HepG2 (cell line): ENCODE results near the gene PRR12. TPM values are rescaled to one million over a fixed set of nuclear protein-coding genes. Genes with fewer than 3 reads are reported as not detected.

ENCODE experiments used
- CBFB ChIP-seq: sonication (generic); formaldehyde crosslinking; IDR thresholded peaks from 2 replicates; pipeline ENCODE4 v1.4.0; 2020; ENCODE audit warnings: missing genetic modification reagents
- JDP2 ChIP-seq: sonication (generic); formaldehyde crosslinking; IDR thresholded peaks from 2 replicates; pipeline ENCODE4 v1.8.1; 2022; ENCODE audit warnings: missing genetic modification reagents, borderline replicate concordance
- MAF1 ChIP-seq: sonication (generic); formaldehyde crosslinking; IDR thresholded peaks from 2 replicates; pipeline ENCODE4 v1.5.0; 2020; ENCODE audit warnings: missing genetic modification reagents, borderline replicate concordance
- MAZ ChIP-seq, 2 experiments: sonication (generic) in 1 of 2; formaldehyde crosslinking in 1 of 2; IDR thresholded peaks; 2 replicates each; pipeline versions ENCODE4 v1.5.0 to v1.6.1; 2012 to 2020; ENCODE audit warnings: low read depth in 2 of 2, mild to moderate bottlenecking in 2 of 2, borderline replicate concordance in 1 of 2, improper control_type of control experiment in 1 of 2, low read length in 1 of 2, missing genetic modification reagents in 1 of 2, moderate library complexity in 1 of 2
- MEIS2 ChIP-seq: sonication (generic); formaldehyde crosslinking; IDR thresholded peaks from 2 replicates; pipeline ENCODE4 v1.9.0; 2021; ENCODE audit warnings: mild to moderate bottlenecking, missing genetic modification reagents
- NFE2L1 ChIP-seq: sonication (generic); formaldehyde crosslinking; IDR thresholded peaks from 2 replicates; pipeline ENCODE4 v1.4.0; 2020; ENCODE audit warnings: missing genetic modification reagents, mild to moderate bottlenecking, borderline replicate concordance
- SOX5 ChIP-seq: IDR thresholded peaks from 2 replicates; pipeline ENCODE4 v1.6.1; 2016; ENCODE audit warnings: borderline replicate concordance
- THYN1 ChIP-seq: sonication (generic); formaldehyde crosslinking; IDR thresholded peaks from 2 replicates; pipeline ENCODE4 v1.8.1; 2023; ENCODE audit warnings: low read depth, mild to moderate bottlenecking, moderate library complexity, missing genetic modification reagents, borderline replicate concordance
- TP53 ChIP-seq: sonication (generic); formaldehyde crosslinking; conservative IDR thresholded peaks from 2 replicates; pipeline ENCODE4 v1.4.0; 2020; ENCODE audit warnings: missing genetic modification reagents
- ZNF143 ChIP-seq: sonication (generic); formaldehyde crosslinking; IDR thresholded peaks from 2 replicates; pipeline ENCODE4 v1.4.0; 2020; ENCODE audit warnings: missing genetic modification reagents
- ZNF570 ChIP-seq: sonication (generic); formaldehyde crosslinking; IDR thresholded peaks from 2 replicates; pipeline ENCODE4 v1.4.0; 2020; ENCODE audit warnings: mild to moderate bottlenecking, missing genetic modification reagents, borderline replicate concordance
- ZNF660 ChIP-seq: sonication (generic); formaldehyde crosslinking; IDR thresholded peaks from 2 replicates; pipeline ENCODE4 v1.5.1; 2020; ENCODE audit warnings: mild to moderate bottlenecking, low read depth, missing genetic modification reagents, borderline replicate concordance
- ZNF839 ChIP-seq: sonication (generic); formaldehyde crosslinking; IDR thresholded peaks from 2 replicates; pipeline ENCODE4 v1.4.0; 2020; ENCODE audit warnings: missing genetic modification reagents, mild to moderate bottlenecking, borderline replicate concordance
- polyA plus RNA-seq, 8 experiments: library from polyadenylated mRNA; depleted of rRNA in 3 of 8; stranded (reverse) in 7 of 8; unstranded in 1 of 8; fragments of >200 nt; fragmentation: Illumina TruSeq in 4 of 8; extraction: Trizol in 4 of 8; gene quantifications; 2 replicates each; pipeline versions ENCODE4 v1.2.1 to v1.2.3, GENCODE V29; 2011 to 2016; ENCODE audit warnings: low read depth in 4 of 8, missing spikeins in 1 of 8, mixed read lengths in 1 of 8; ENCODE audit not compliant: insufficient read depth in 1 of 8
- total RNA-seq, 5 experiments: library from RNA; depleted of rRNA; stranded (reverse); fragments of >200 nt; fragmentation: Illumina TruSeq; extraction: Trizol; gene quantifications; 2 replicates each; pipeline ENCODE4 v1.2.3, GENCODE V29; 2016; ENCODE audit warnings: low read depth in 1 of 5
- TF ChIP-seq, protein P1 (sequence below): sonication (generic); formaldehyde crosslinking; IDR thresholded peaks from 2 replicates; pipeline ENCODE4 v1.4.0; 2020; ENCODE audit warnings: missing genetic modification reagents
- TF ChIP-seq, protein P2 (sequence below): sonication (generic); formaldehyde crosslinking; IDR thresholded peaks from 2 replicates; pipeline ENCODE4 v1.4.0; 2020; ENCODE audit warnings: missing genetic modification reagents
- TF ChIP-seq, protein P3 (sequence below): IDR thresholded peaks from 2 replicates; pipeline ENCODE4 v1.6.1; 2016; ENCODE audit warnings: low read depth, missing genetic modification reagents, missing compliant biosample characterization

PRR12 gene
- total and polyA plus RNA-seq, 2 of the 13 experiments (the other 11 are each of a cell fraction or from before 2014, with no cell fraction given): 0.62 to 1.5 TPM

DNA sequence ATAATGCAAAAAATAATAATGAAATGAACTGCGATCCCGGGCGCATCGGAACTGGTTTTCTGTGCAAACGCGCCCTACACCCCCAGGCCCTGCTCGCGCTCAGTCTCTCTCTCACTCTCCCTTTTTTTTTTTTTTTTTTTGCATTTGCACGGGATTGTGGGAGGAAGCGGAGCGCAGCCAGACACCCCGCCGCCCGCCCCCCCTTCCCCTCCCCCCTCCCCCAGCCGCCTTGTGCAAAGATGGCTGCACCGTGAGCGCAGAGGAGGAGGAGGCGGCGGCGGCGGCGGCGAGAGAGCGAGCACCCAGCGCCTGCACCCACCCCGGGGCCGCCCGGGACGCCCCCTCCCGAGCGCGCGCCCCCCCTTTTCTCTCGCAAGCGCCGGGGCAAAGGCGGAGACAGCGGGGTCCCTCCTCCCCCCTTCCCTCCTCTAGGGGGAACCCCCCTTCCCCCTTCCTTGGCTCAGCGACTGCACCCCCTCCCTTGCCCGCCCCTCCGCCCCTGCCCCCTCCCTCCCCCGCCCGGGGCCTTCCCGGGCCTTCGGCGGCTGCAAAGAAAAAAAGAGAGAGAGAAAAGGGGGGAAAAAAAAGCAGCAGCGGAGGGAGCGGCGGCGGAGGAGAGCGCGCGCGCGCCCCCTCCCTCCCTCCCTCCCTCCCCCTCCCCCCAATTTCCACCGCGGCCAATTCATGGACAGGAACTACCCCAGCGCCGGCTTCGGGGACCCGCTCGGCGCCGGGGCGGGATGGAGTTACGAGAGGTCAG is at the start of gene PRR12 (continued):
- TF ChIP-seq, protein P1, sequence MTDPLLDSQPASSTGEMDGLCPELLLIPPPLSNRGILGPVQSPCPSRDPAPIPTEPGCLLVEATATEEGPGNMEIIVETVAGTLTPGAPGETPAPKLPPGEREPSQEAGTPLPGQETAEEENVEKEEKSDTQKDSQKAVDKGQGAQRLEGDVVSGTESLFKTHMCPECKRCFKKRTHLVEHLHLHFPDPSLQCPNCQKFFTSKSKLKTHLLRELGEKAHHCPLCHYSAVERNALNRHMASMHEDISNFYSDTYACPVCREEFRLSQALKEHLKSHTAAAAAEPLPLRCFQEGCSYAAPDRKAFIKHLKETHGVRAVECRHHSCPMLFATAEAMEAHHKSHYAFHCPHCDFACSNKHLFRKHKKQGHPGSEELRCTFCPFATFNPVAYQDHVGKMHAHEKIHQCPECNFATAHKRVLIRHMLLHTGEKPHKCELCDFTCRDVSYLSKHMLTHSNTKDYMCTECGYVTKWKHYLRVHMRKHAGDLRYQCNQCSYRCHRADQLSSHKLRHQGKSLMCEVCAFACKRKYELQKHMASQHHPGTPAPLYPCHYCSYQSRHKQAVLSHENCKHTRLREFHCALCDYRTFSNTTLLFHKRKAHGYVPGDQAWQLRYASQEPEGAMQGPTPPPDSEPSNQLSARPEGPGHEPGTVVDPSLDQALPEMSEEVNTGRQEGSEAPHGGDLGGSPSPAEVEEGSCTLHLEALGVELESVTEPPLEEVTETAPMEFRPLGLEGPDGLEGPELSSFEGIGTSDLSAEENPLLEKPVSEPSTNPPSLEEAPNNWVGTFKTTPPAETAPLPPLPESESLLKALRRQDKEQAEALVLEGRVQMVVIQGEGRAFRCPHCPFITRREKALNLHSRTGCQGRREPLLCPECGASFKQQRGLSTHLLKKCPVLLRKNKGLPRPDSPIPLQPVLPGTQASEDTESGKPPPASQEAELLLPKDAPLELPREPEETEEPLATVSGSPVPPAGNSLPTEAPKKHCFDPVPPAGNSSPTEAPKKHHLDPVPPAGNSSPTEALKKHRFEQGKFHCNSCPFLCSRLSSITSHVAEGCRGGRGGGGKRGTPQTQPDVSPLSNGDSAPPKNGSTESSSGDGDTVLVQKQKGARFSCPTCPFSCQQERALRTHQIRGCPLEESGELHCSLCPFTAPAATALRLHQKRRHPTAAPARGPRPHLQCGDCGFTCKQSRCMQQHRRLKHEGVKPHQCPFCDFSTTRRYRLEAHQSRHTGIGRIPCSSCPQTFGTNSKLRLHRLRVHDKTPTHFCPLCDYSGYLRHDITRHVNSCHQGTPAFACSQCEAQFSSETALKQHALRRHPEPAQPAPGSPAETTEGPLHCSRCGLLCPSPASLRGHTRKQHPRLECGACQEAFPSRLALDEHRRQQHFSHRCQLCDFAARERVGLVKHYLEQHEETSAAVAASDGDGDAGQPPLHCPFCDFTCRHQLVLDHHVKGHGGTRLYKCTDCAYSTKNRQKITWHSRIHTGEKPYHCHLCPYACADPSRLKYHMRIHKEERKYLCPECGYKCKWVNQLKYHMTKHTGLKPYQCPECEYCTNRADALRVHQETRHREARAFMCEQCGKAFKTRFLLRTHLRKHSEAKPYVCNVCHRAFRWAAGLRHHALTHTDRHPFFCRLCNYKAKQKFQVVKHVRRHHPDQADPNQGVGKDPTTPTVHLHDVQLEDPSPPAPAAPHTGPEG: no peak
- TF ChIP-seq ZNF839 (no peak), NFE2L1 (CRISPR knock-in tag) (no peak), MAF1 (CRISPR knock-in tag) (no peak), SOX5 (CRISPR knock-in tag) (no peak), ZNF660 (CRISPR knock-in tag) (no peak), JDP2 (CRISPR knock-in tag) (no peak), MAZ (IDR thresholded peaks at IDR 0.05; ENCODE audit: borderline replicate concordance, low read depth, low read length) (0 out of 2 replicates have a peak, but pooled peaks have one; percentile 35), MAZ (CRISPR knock-in tag; IDR thresholded peaks at IDR 0.05; ENCODE audit: low read depth) (no peak), MEIS2 (no peak), TP53 (CRISPR knock-in tag) (no peak), ZNF570 (CRISPR knock-in tag) (no peak), THYN1 (no peak), ZNF143 (CRISPR knock-in tag) (peak; percentile 72), CBFB (no peak)
- TF ChIP-seq, protein P2, sequence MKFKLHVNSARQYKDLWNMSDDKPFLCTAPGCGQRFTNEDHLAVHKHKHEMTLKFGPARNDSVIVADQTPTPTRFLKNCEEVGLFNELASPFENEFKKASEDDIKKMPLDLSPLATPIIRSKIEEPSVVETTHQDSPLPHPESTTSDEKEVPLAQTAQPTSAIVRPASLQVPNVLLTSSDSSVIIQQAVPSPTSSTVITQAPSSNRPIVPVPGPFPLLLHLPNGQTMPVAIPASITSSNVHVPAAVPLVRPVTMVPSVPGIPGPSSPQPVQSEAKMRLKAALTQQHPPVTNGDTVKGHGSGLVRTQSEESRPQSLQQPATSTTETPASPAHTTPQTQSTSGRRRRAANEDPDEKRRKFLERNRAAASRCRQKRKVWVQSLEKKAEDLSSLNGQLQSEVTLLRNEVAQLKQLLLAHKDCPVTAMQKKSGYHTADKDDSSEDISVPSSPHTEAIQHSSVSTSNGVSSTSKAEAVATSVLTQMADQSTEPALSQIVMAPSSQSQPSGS: no peak
- TF ChIP-seq, protein P3, sequence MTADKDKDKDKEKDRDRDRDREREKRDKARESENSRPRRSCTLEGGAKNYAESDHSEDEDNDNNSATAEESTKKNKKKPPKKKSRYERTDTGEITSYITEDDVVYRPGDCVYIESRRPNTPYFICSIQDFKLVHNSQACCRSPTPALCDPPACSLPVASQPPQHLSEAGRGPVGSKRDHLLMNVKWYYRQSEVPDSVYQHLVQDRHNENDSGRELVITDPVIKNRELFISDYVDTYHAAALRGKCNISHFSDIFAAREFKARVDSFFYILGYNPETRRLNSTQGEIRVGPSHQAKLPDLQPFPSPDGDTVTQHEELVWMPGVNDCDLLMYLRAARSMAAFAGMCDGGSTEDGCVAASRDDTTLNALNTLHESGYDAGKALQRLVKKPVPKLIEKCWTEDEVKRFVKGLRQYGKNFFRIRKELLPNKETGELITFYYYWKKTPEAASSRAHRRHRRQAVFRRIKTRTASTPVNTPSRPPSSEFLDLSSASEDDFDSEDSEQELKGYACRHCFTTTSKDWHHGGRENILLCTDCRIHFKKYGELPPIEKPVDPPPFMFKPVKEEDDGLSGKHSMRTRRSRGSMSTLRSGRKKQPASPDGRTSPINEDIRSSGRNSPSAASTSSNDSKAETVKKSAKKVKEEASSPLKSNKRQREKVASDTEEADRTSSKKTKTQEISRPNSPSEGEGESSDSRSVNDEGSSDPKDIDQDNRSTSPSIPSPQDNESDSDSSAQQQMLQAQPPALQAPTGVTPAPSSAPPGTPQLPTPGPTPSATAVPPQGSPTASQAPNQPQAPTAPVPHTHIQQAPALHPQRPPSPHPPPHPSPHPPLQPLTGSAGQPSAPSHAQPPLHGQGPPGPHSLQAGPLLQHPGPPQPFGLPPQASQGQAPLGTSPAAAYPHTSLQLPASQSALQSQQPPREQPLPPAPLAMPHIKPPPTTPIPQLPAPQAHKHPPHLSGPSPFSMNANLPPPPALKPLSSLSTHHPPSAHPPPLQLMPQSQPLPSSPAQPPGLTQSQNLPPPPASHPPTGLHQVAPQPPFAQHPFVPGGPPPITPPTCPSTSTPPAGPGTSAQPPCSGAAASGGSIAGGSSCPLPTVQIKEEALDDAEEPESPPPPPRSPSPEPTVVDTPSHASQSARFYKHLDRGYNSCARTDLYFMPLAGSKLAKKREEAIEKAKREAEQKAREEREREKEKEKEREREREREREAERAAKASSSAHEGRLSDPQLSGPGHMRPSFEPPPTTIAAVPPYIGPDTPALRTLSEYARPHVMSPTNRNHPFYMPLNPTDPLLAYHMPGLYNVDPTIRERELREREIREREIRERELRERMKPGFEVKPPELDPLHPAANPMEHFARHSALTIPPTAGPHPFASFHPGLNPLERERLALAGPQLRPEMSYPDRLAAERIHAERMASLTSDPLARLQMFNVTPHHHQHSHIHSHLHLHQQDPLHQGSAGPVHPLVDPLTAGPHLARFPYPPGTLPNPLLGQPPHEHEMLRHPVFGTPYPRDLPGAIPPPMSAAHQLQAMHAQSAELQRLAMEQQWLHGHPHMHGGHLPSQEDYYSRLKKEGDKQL: no peak
